A673 (cell line): ENCODE measurements around the gene CCR5. TPM values are rescaled to one million over a fixed set of nuclear protein-coding genes. Genes with fewer than 3 reads are reported as not detected.

ENCODE experiments used
- BruUV-seq: library from RNA; stranded (reverse); fragments of 400-500 nt; replicated peaks from 2 replicates; lab custom pipeline; 2021; lab: Mats Ljungman, UMichigan
- CTCF ChIA-PET: fragments of 300-600 bp; sonication (Branson Sonifier 250); formaldehyde crosslinking; loops from one replicate; lab custom pipeline; 2022; ENCODE audit warnings: antibody characterized with exemption; lab: Charles Lee
- POLR2A ChIA-PET: fragments of 300-600 bp; sonication (Branson Sonifier 250); formaldehyde crosslinking; loops from one replicate; lab custom pipeline; 2022; ENCODE audit warnings: antibody characterized with exemption; ENCODE audit not compliant: low non-redundant PET; lab: Charles Lee
- DNase-seq: peaks from one replicate; pipeline ENCODE4 v3.0.0-alpha.2; 2015; ENCODE audit warnings: low spot score
- H3K27ac ChIP-seq: fragments of 200-600 bp; sonication (generic); 2 replicates; pipeline ENCODE4 v1.5.1; 2016; ENCODE audit warnings: mixed run types, low read depth, mild to moderate bottlenecking, mixed read lengths, antibody characterized with exemption, low read length; ENCODE audit not compliant: poor library complexity, severe bottlenecking
- H3K27me3 ChIP-seq: fragments of 200-600 bp; sonication (generic); replicated peaks from 2 replicates; pipeline ENCODE4 v1.6.1; 2017; ENCODE audit warnings: mixed run types, low read depth, mild to moderate bottlenecking, mixed read lengths, antibody characterized with exemption, low read length; ENCODE audit not compliant: insufficient read depth, poor library complexity
- H3K36me3 ChIP-seq: fragments of 200-600 bp; sonication (generic); 2 replicates; pipeline ENCODE4 v1.6.1; 2016; ENCODE audit warnings: mixed run types, mild to moderate bottlenecking, mixed read lengths, antibody characterized with exemption, low read length; ENCODE audit not compliant: insufficient read depth, poor library complexity, severe bottlenecking
- H3K4me1 ChIP-seq: fragments of 200-600 bp; sonication (generic); 2 replicates; pipeline ENCODE4 v1.6.1; 2017; ENCODE audit warnings: mixed run types, mild to moderate bottlenecking, mixed read lengths, antibody characterized with exemption, low read length; ENCODE audit not compliant: insufficient read depth, poor library complexity, severe bottlenecking
- H3K4me3 ChIP-seq: fragments of 200-600 bp; sonication (generic); 2 replicates; pipeline ENCODE4 v1.5.1; 2016; ENCODE audit warnings: low read depth, mixed run types, mild to moderate bottlenecking, mixed read lengths, low read length; ENCODE audit not compliant: poor library complexity, severe bottlenecking
- H3K9me3 ChIP-seq: fragments of 200-600 bp; sonication (generic); 2 replicates; pipeline ENCODE4 v1.6.1; 2016; ENCODE audit warnings: mixed run types, low read depth, mild to moderate bottlenecking, mixed read lengths, antibody characterized with exemption, low read length; ENCODE audit not compliant: poor library complexity, severe bottlenecking
- EZH2 ChIP-seq: fragments of 200-600 bp; sonication (generic); IDR thresholded peaks from 2 replicates; pipeline ENCODE4 v1.6.1; 2017; ENCODE audit warnings: borderline replicate concordance, low read depth, mild to moderate bottlenecking, mixed read lengths, antibody characterized with exemption, low read length; ENCODE audit not compliant: poor library complexity, severe bottlenecking
- intact Hi-C: fragments of 100-400 bp; cut with micrococcal nuclease; formaldehyde crosslinking; loops from one replicate; pipeline ENCODE4 v1.10.0; 2022; ENCODE audit not compliant: unreplicated experiment
- total RNA-seq: library from RNA; stranded (reverse); gene quantifications from 2 replicates; pipeline ENCODE4 v1.2.3, GENCODE V29; 2021
- TF ChIP-seq, protein P1 (sequence below): fragments of 300-800, 200-600 bp; sonication (generic); conservative IDR thresholded peaks from 2 replicates; pipeline ENCODE4 v1.5.1; 2017; ENCODE audit warnings: low read depth, mild to moderate bottlenecking, antibody characterized with exemption, low read length, moderate library complexity, mixed read lengths

The CCR5 gene
- total RNA-seq, 1 experiment from 2014 or later: not detected

DNA sequence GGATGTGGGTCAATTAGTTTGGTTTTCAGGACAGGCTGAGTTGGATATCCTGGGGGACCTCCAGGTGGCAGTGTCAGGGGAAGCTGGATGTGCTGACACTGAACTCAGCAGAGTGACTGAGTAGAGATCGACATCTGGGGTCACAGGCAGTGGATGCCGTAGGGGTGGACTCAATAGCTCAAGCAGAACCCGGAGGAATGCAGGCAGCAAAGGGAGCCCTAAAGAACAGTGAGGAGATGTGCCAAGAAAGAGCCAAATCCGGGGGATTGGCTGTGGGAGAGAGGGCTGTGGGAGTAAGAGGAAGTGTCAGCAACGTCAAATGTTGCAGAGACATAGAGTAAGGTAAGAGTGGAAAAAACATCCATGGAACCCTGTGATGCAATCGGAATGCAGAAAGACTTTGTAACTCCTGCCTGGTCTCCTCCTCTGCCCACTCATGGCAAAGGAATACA is 24.5 kb downstream of the CCR5 start:
- CTCF ChIA-PET: no interaction called here
- Histone ChIP-seq H3K36me3 (no peaks in the 10 kb centered on the region), H3K4me3 (no peak overlapping the region), H3K27ac (no peak overlapping the region), H3K27me3 (no peaks in the 10 kb centered on the region), H3K4me1 (no peaks in the 10 kb centered on the region), H3K9me3 (no peaks in the 10 kb centered on the region)
- POLR2A ChIA-PET: no interaction called here
- DNase-seq: no peak
- no peak for TF ChIP-seq EZH2
- TF ChIP-seq, protein P1, sequence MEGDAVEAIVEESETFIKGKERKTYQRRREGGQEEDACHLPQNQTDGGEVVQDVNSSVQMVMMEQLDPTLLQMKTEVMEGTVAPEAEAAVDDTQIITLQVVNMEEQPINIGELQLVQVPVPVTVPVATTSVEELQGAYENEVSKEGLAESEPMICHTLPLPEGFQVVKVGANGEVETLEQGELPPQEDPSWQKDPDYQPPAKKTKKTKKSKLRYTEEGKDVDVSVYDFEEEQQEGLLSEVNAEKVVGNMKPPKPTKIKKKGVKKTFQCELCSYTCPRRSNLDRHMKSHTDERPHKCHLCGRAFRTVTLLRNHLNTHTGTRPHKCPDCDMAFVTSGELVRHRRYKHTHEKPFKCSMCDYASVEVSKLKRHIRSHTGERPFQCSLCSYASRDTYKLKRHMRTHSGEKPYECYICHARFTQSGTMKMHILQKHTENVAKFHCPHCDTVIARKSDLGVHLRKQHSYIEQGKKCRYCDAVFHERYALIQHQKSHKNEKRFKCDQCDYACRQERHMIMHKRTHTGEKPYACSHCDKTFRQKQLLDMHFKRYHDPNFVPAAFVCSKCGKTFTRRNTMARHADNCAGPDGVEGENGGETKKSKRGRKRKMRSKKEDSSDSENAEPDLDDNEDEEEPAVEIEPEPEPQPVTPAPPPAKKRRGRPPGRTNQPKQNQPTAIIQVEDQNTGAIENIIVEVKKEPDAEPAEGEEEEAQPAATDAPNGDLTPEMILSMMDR: no peak
- BruUV-seq: no TSS peak
- intact Hi-C loops: no loop called here

DNA sequence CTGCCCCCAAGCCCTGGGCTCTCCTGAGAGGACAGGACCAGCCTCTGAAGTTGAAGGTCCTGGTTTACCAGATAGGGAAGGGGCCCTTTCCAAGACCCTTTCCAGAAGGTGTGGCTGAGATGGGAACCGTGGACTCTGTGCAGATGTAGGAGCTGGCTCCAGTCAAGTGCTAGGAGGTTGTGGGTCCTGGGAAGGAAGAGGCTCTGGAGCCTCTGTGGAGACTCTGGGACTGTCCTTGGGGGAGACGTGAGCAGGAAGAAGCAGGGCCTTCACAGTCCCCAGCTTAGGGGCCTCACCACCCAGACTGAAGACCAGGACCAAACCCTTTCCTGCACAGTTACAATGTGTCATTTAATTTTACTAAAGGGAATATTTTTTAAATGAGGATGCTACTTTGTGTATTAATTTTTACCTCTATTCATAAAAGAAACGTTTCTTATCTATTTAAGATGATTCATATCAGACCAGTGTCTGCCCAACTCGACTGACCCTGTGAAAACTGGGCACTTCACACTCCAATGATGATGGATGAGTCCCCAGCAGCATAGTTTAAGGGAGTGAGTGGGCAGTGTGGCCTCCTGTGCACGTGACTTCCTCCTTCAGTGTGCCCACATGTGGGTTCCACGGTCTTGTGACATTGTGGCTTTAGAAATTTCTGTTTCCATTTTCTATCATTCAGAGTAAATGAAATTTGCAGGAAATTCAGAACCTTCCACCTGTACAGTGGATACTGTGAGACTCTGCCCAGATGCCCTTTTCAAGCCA is 25.2 kb downstream of the CCR5 start:
- Histone ChIP-seq H3K27me3 (no peaks in the 10 kb centered on the region), H3K36me3 (no peaks in the 10 kb centered on the region), H3K4me1 (no peaks in the 10 kb centered on the region), H3K27ac (no peak overlapping the region), H3K4me3 (no peak overlapping the region), H3K9me3 (no peaks in the 10 kb centered on the region)
- ChIA-PET POLR2A (no interaction called here), CTCF (no interaction called here)
- TF ChIP-seq, protein P1: no peak
- TF ChIP-seq EZH2: no peak
- intact Hi-C loops: no loop called here
- DNase-seq: no peak
- BruUV-seq: no TSS peak

DNA sequence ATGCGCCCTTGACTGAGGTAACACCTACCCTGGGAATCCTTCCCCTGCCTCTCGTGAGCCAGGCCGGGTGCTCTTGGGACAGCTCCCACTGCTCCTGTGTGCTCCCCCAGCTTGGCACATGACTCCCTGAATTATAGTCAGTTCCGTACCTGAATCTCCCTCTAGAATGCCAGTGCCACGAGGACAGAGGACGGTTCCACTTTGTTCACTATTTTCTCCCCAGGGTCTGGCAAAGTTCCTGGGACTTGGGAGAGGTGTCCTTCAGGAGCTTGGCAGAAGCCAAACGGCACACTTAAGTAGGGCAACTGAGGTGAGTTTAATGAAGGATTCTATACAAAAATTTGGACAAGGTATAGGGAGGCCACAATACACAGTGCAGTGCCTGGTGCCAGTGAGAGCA is 26.4 kb downstream of the CCR5 start:
- H3K9me3 ChIP-seq: no peaks in the 10 kb centered on the region
- intact Hi-C loops: no loop called here
- H3K36me3 ChIP-seq: no peaks in the 10 kb centered on the region
- no peak overlapping the region for H3K4me3 ChIP-seq
- POLR2A ChIA-PET: no interaction called here
- no peak overlapping the region for H3K27ac ChIP-seq
- CTCF ChIA-PET: no interaction called here
- H3K27me3 ChIP-seq: no peaks in the 10 kb centered on the region
- TF ChIP-seq EZH2: no peak
- TF ChIP-seq, protein P1: no peak
- DNase-seq: no peak
- no peaks in the 10 kb centered on the region for H3K4me1 ChIP-seq
- no TSS peak for BruUV-seq
